Measurements from ENCODE around the gene FYN.

The FYN gene

DNA sequence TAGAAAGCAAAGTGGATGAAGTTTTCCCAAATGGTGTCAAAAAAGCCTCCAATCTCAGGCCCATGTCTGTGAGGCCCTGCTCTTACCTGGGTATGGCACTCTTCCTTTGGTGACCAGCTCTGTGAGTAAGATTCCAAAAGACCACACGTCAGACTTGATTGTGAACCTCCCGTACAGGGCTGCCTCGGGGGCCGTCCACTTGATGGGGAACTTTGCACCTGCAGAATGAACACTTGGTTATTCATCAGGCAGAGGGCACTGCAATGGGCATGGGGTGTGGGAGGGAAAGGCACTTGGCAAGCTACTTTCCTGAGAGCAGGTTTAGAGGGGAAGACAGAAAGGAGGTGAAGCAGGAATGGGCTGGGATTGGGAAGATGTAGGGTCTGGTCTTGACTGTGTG is 198.8 kb downstream of the FYN start:
- H3K4me1 ChIP-seq = peaks cover 0 to under 1% (median 0%) of the 10 kb centered on the region in 4 donors
- H3K9me3 ChIP-seq = no peaks in the 10 kb centered on the region
- TF ChIP-seq CTCF (IDR thresholded peaks at IDR 0.05) = no peak
- no peak overlapping the region for H3K27ac ChIP-seq
- no peak for DNase-seq
- intact Hi-C loops (cut with DNase I; ENCODE audit: low total_unique reads) = no loop called here
- no peaks in the 10 kb centered on the region for H3K27me3 ChIP-seq
- no peak overlapping the region for H3K4me3 ChIP-seq
- peaks cover 0 to 30% (median 15%) of the 10 kb centered on the region in 3 donors for H3K36me3 ChIP-seq

- peaks cover 0 to 30% (median 15%) of the 10 kb centered on the region in 3 donors for H3K36me3 ChIP-seq
- no peak for TF ChIP-seq CTCF (IDR thresholded peaks at IDR 0.05)
- no peaks in the 10 kb centered on the region for H3K9me3 ChIP-seq
- H3K27me3 ChIP-seq = no peaks in the 10 kb centered on the region
- no peak overlapping the region for H3K27ac ChIP-seq
- no peak overlapping the region for H3K4me3 ChIP-seq
- DNase-seq = no peak
- peaks cover 0 to 2% (median under 1%) of the 10 kb centered on the region in 4 donors for H3K4me1 ChIP-seq
- intact Hi-C loops (cut with DNase I; ENCODE audit: low total_unique reads) = no loop called here
Measured at GRCh38 chr6:111673937-111674336, 199.3 kb downstream of the FYN start.

GRCh38 chr6:111673532-111673931 is 199.7 kb downstream of the FYN start:
- Histone ChIP-seq H3K27ac (no peak overlapping the region), H3K9me3 (no peaks in the 10 kb centered on the region), H3K4me1 (peaks cover 0 to 6% (median 4%) of the 10 kb centered on the region in 4 donors), H3K36me3 (peaks cover 0 to 30% (median 15%) of the 10 kb centered on the region in 3 donors), H3K4me3 (no peak overlapping the region), H3K27me3 (no peaks in the 10 kb centered on the region)
- intact Hi-C loops (cut with DNase I; ENCODE audit: low total_unique reads) = no loop called here
- no peak for DNase-seq
- TF ChIP-seq CTCF (IDR thresholded peaks at IDR 0.05) = no peak

- intact Hi-C loops (cut with DNase I; ENCODE audit: low total_unique reads) = no loop called here
- H3K36me3 ChIP-seq = peaks cover 0 to 30% (median 15%) of the 10 kb centered on the region in 3 donors
- no peak for TF ChIP-seq CTCF (IDR thresholded peaks at IDR 0.05)
- H3K27ac ChIP-seq = no peak overlapping the region
- no peak overlapping the region for H3K4me3 ChIP-seq
- no peaks in the 10 kb centered on the region for H3K27me3 ChIP-seq
- DNase-seq = no peak
- H3K4me1 ChIP-seq = peaks cover 0 to 12% (median 8%) of the 10 kb centered on the region in 4 donors
- H3K9me3 ChIP-seq = no peaks in the 10 kb centered on the region
Measured at GRCh38 chr6:111672761-111673450, 200.3 kb downstream of the FYN start.

DNA sequence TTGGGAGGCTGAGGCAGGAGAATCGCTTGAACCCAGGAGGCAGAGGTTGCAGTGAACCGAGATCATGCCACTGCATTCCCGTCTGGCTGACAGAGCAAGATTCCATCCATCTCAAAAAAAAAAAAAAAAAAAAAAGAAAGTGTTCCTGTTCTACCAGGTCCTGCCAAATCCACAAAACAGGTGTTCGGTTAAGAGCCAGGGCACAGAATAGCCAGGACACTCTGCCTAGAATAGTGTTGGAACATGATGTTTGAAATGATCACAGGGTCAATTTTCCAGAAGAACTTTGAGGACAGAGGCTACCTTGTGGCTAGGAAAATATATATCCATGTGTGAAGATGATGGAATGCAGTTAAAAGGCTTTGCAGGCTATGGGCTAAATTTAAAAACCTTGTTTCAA is 203.9 kb downstream of the FYN start:
- peaks cover 0 to 37% (median 17%) of the 10 kb centered on the region in 4 donors for H3K4me1 ChIP-seq

More for the DNA sequence above, 203.9 kb downstream of the FYN start:
- intact Hi-C loops (cut with DNase I; ENCODE audit: low total_unique reads) = no loop called here
- no peak for DNase-seq
- TF ChIP-seq CTCF (IDR thresholded peaks at IDR 0.05) = no peak
- H3K9me3 ChIP-seq = no peaks in the 10 kb centered on the region
- H3K4me3 ChIP-seq = no peak overlapping the region
- no peak overlapping the region for H3K27ac ChIP-seq
- H3K36me3 ChIP-seq = peaks cover 0 to 27% (median 15%) of the 10 kb centered on the region in 3 donors
- H3K27me3 ChIP-seq = no peaks in the 10 kb centered on the region
